HepG2 (cell line): ENCODE results near the gene NEDD4L. TPM values are rescaled to one million over a fixed set of nuclear protein-coding genes. Genes with fewer than 3 reads are reported as not detected.

Source experiments
- AKNA ChIP-seq: sonication (generic); formaldehyde crosslinking; IDR thresholded peaks from 2 replicates; pipeline ENCODE4 v1.4.0; 2020; ENCODE audit warnings: missing genetic modification reagents, borderline replicate concordance
- CEBPZ ChIP-seq: IDR thresholded peaks from 2 replicates; pipeline ENCODE4 v1.6.1; 2012; ENCODE audit warnings: low read length, improper control_type of control experiment
- EHMT2 ChIP-seq: fragments of 200-600 bp; sonication (generic); IDR thresholded peaks from 2 replicates; pipeline ENCODE4 v1.7.0; 2017; ENCODE audit warnings: antibody characterized with exemption, low read depth, low read length, borderline replicate concordance
- GATA4 ChIP-seq: sonication (generic); IDR thresholded peaks from 2 replicates; pipeline ENCODE4 v1.6.1; 2016; ENCODE audit warnings: antibody characterized with exemption, low read depth, borderline replicate concordance
- HMGXB3 ChIP-seq: sonication (generic); formaldehyde crosslinking; IDR thresholded peaks from 2 replicates; pipeline ENCODE4 v1.4.0; 2020; ENCODE audit warnings: missing genetic modification reagents, borderline replicate concordance
- HNF1B ChIP-seq: sonication (generic); formaldehyde crosslinking; IDR thresholded peaks from 2 replicates; pipeline ENCODE4 v1.5.1; 2020; ENCODE audit warnings: mild to moderate bottlenecking, moderate library complexity, missing genetic modification reagents
- KDM4B ChIP-seq: sonication (generic); formaldehyde crosslinking; IDR thresholded peaks from 2 replicates; pipeline ENCODE4 v1.4.0; 2020; ENCODE audit warnings: missing genetic modification reagents
- PAF1 ChIP-seq: IDR thresholded peaks from 2 replicates; pipeline ENCODE4 v1.6.1; 2016; ENCODE audit warnings: missing genetic modification reagents, missing compliant biosample characterization
- RXRA ChIP-seq: sonication (generic); formaldehyde crosslinking; IDR thresholded peaks from 2 replicates; pipeline ENCODE4 v1.5.1; 2020; ENCODE audit warnings: missing genetic modification reagents
- SP4 ChIP-seq: sonication (generic); formaldehyde crosslinking; IDR thresholded peaks from 2 replicates; pipeline ENCODE4 v1.8.1; 2023; ENCODE audit warnings: mild to moderate bottlenecking, missing genetic modification reagents
- TBX2 ChIP-seq: sonication (generic); formaldehyde crosslinking; IDR thresholded peaks from 2 replicates; pipeline ENCODE4 v1.5.0; 2020; ENCODE audit warnings: missing genetic modification reagents, mild to moderate bottlenecking, borderline replicate concordance
- ZNF24 ChIP-seq: fragments of 450-650 bp; IDR thresholded peaks from 2 replicates; pipeline ENCODE4 v1.6.1; 2017; ENCODE audit warnings: antibody characterized with exemption, mild to moderate bottlenecking
- ZNF510 ChIP-seq: sonication (generic); formaldehyde crosslinking; IDR thresholded peaks from 2 replicates; pipeline ENCODE4 v1.4.0; 2020; ENCODE audit warnings: low read depth, mild to moderate bottlenecking, missing genetic modification reagents
- ZNF615 ChIP-seq: sonication (generic); formaldehyde crosslinking; IDR thresholded peaks from 2 replicates; pipeline ENCODE4 v1.5.0; 2020; ENCODE audit warnings: mild to moderate bottlenecking, missing genetic modification reagents, borderline replicate concordance
- polyA plus RNA-seq, 8 experiments: library from polyadenylated mRNA; depleted of rRNA in 3 of 8; stranded (reverse) in 7 of 8; unstranded in 1 of 8; fragments of >200 nt; fragmentation: Illumina TruSeq in 4 of 8; extraction: Trizol in 4 of 8; gene quantifications; 2 replicates each; pipeline versions ENCODE4 v1.2.1 to v1.2.3, GENCODE V29; 2011 to 2016; ENCODE audit warnings: low read depth in 4 of 8, missing spikeins in 1 of 8, mixed read lengths in 1 of 8; ENCODE audit not compliant: insufficient read depth in 1 of 8
- total RNA-seq, 5 experiments: library from RNA; depleted of rRNA; stranded (reverse); fragments of >200 nt; fragmentation: Illumina TruSeq; extraction: Trizol; gene quantifications; 2 replicates each; pipeline ENCODE4 v1.2.3, GENCODE V29; 2016; ENCODE audit warnings: low read depth in 1 of 5

NEDD4L gene
- total and polyA plus RNA-seq, 2 of the 13 experiments (the other 11 are each of a cell fraction or from before 2014, with no cell fraction given) = 168 to 390 TPM

- TF ChIP-seq CEBPZ = no peak
- peak; percentile 59; the same call in 1 of the 2 replicates for TF ChIP-seq ZNF510 (CRISPR knock-in tag)
- peak; percentile 97 for TF ChIP-seq TBX2 (CRISPR knock-in tag)
- peak; percentile 61; the same call in 1 of the 2 replicates for TF ChIP-seq PAF1 (CRISPR knock-in tag)
- TF ChIP-seq ZNF615 (CRISPR knock-in tag) = no peak
- no peak; the same call in 1 of the 2 replicates for TF ChIP-seq KDM4B (CRISPR knock-in tag)
- no peak for TF ChIP-seq SP4 (CRISPR knock-in tag)
- no peak for TF ChIP-seq HMGXB3
- TF ChIP-seq AKNA (CRISPR knock-in tag) = no peak
- TF ChIP-seq EHMT2 = peak; percentile 81; the same call in 1 of the 2 replicates
- TF ChIP-seq HNF1B (CRISPR knock-in tag) = peak; percentile 100
- peak; percentile 96 for TF ChIP-seq RXRA (CRISPR knock-in tag)
- TF ChIP-seq GATA4 = peak; percentile 100
- peak; percentile 79 for TF ChIP-seq ZNF24
Observed at GRCh38 chr18:58407649-58408407, 363.8 kb downstream of the NEDD4L start (continued).
